ENCODE data around the gene OR2T33. TPM values are rescaled to one million over a fixed set of nuclear protein-coding genes. Genes with fewer than 3 reads are reported as not detected.
"Not testable (repeated sequence)": the region's sequence is repeated elsewhere in the genome, so short reads cannot be mapped to it uniquely, and the experiment has no call there.

OR2T33 gene
- total RNA-seq, 4 donors from 2014 or later, result 1.0 to 1.6 TPM; not detected in 2

DNA sequence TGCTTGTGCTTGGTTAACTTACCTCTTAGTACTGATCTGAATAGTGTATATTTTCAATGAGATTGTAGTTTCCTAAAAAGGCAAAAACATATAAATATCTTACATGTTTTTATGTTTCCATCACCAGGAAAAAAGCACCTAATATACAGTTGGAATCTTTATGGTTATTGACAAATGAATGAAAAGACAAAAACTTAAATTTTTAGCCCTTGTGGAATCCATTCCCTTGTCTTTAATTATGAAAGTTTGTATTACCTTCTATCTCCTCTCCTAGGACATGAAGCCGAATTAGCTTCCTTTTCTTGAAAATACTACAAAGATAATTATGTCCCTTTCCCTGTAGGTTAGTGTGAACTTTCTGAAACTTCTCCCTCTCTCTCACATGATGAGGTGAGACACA is 25.5 kb upstream of the OR2T33 start, which contains the start of gene OR2T12:
OR2T12 (minus strand) TSS at position 101 of the 400 bp plus-strand sequence. CDS start 7,846 bp downstream, outside the sequence.
- TF ChIP-seq, protein P1, sequence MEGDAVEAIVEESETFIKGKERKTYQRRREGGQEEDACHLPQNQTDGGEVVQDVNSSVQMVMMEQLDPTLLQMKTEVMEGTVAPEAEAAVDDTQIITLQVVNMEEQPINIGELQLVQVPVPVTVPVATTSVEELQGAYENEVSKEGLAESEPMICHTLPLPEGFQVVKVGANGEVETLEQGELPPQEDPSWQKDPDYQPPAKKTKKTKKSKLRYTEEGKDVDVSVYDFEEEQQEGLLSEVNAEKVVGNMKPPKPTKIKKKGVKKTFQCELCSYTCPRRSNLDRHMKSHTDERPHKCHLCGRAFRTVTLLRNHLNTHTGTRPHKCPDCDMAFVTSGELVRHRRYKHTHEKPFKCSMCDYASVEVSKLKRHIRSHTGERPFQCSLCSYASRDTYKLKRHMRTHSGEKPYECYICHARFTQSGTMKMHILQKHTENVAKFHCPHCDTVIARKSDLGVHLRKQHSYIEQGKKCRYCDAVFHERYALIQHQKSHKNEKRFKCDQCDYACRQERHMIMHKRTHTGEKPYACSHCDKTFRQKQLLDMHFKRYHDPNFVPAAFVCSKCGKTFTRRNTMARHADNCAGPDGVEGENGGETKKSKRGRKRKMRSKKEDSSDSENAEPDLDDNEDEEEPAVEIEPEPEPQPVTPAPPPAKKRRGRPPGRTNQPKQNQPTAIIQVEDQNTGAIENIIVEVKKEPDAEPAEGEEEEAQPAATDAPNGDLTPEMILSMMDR (IDR thresholded peaks at IDR 0.05), result no peak
- TF ChIP-seq POLR2A (IDR thresholded peaks at IDR 0.05) (no peak), EP300 (IDR thresholded peaks at IDR 0.05) (no peak)
- no peaks in the 10 kb centered on the region for H3K4me1 ChIP-seq
- H3K27ac ChIP-seq, result no peak within 1 kb of the TSS
- H3K27me3 ChIP-seq, result no peaks in the 10 kb centered on the region
- no peak for DNase-seq (ENCODE audit: low spot score in 2 of 2)
- no peaks in the 10 kb centered on the region for H3K9me3 ChIP-seq
- WGBS, 2 donors, result 92 to 93% methylated on average over 1 of the region's 1 CpG
- H3K36me3 ChIP-seq, result no peaks in the 10 kb centered on the region
- H3K4me3 ChIP-seq, result no peak within 1 kb of the TSS

DNA sequence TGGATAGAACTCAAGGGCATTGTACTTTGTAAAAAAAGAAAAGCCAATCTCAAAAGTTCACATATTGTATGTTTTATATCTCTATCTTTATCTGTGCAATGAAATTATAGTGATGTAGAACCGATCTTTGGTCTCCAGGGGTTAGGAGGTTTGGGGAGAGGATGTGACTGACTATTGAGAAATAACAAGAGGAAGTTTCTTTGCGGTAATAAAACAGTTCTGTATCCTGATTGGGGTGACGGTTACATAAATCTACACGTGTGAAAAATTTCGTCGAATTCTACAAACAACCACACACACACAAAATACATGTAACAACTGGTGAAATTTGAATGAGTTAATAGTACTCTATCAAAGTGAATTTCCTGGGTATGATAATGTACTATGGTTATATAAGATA is 10.6 kb upstream of the OR2T33 start:
- no peaks in the 10 kb centered on the region for H3K27me3 ChIP-seq
- 55% methylated on average over 6 of the region's 6 CpGs for WGBS, 2 donors
- H3K36me3 ChIP-seq, result no peaks in the 10 kb centered on the region
- no peaks in the 10 kb centered on the region for H3K9me3 ChIP-seq
- H3K4me3 ChIP-seq, result no peak overlapping the region
- no peak overlapping the region for H3K27ac ChIP-seq
- no peak for DNase-seq (ENCODE audit: low spot score in 2 of 2)
- TF ChIP-seq POLR2A (IDR thresholded peaks at IDR 0.05), result no peak
- TF ChIP-seq, protein P1 (IDR thresholded peaks at IDR 0.05), result no peak
- no peak for TF ChIP-seq EP300 (IDR thresholded peaks at IDR 0.05)
- H3K4me1 ChIP-seq, result no peaks in the 10 kb centered on the region

DNA sequence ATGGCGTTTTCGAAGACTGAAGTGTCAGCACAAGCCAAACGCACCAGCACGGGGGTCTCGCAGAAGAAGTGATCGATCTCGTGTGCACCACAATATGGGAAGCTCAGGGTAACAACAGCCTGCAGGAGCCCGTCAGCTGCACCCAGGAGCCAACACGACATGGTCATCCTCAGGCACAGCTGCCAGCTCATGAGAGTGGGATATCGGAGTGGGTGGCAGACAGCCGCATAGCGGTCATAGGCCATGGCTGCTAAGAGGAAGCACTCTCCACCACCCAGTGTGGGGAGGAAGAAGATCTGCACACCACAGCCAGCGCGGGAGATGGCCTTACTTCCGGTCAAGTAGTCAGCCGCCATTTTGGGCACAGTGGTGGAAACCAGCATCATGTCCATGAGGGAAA is 4.6 kb downstream of the OR2T33 start:
- H3K27me3 ChIP-seq; H3K4me3 ChIP-seq; H3K4me1 ChIP-seq; H3K36me3 ChIP-seq; H3K9me3 ChIP-seq; DNase-seq (ENCODE audit: low spot score in 2 of 2); H3K27ac ChIP-seq: not testable (repeated sequence)
- WGBS, 2 donors, result 88 to 100% methylated on average over 2 to 5 of the region's 16 CpGs

DNA sequence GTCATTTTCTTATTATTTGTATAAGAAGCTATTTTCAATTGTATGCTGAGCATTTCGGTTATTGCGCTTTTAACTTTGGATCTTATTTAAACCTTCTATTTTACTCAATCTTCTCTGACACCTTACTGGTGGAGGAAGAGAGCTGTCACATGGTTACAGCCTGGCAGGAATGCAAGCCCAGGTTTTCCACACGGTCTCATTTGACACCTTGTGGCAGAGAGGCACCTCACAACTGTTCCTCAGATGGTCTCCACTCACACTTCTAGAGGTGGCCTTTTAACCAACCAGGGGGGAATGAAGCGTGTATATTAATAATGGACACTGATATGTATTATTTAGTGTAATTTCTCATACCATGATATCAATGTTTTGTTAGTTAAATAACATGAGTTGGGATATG is 9.6 kb downstream of the OR2T33 start:
- H3K27me3 ChIP-seq, result no peaks in the 10 kb centered on the region
- H3K4me3 ChIP-seq, result no peak overlapping the region
- no peak overlapping the region for H3K27ac ChIP-seq
- TF ChIP-seq, protein P1 (IDR thresholded peaks at IDR 0.05), result no peak
- no peak for TF ChIP-seq POLR2A (IDR thresholded peaks at IDR 0.05)
- TF ChIP-seq EP300 (IDR thresholded peaks at IDR 0.05), result no peak
- WGBS, 2 donors, result 53 to 57% methylated on average over 4 of the region's 4 CpGs
- no peaks in the 10 kb centered on the region for H3K36me3 ChIP-seq
- no peaks in the 10 kb centered on the region for H3K4me1 ChIP-seq
- DNase-seq (ENCODE audit: low spot score in 2 of 2), result no peak
- H3K9me3 ChIP-seq, result no peaks in the 10 kb centered on the region

DNA sequence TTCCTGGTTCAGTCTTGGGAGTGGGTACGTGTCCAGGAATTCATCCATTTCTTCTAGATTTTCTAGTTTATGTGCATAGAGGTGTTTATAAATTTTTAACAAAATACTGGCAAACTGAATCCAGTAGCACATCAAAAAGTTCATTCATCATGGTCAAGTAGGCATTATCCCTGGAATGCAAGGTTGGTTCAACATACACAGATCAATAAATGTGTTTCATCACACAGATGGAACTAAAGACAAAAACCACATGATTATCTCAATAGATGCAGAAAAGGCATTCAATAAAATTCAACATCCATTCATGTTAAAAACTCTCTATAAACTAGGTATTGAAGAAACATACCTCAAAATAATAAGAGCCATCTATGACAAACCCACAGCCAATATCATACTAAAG is 18.5 kb downstream of the OR2T33 start:
- not testable (repeated sequence) for H3K27me3 ChIP-seq; H3K27ac ChIP-seq; H3K4me1 ChIP-seq; H3K36me3 ChIP-seq; H3K4me3 ChIP-seq; DNase-seq (ENCODE audit: low spot score in 2 of 2)
- peaks cover 0 to 14% (median 4%) of the 10 kb centered on the region in 4 donors for H3K9me3 ChIP-seq
- 75 to 78% methylated on average over 1 of the region's 1 CpG for WGBS, 2 donors

- Histone ChIP-seq H3K4me1 (no peaks in the 10 kb centered on the region), H3K27me3 (no peaks in the 10 kb centered on the region), H3K9me3 (no peaks in the 10 kb centered on the region), H3K27ac (no peak overlapping the region), H3K4me3 (no peak overlapping the region), H3K36me3 (no peaks in the 10 kb centered on the region)
- WGBS, 2 donors, result 10 to 15% methylated on average over 14 of the region's 14 CpGs
- no peak for TF ChIP-seq POLR2A (IDR thresholded peaks at IDR 0.05)
- TF ChIP-seq, protein P1 (IDR thresholded peaks at IDR 0.05), result peak; percentile 10 to 60 (median 37)
- no peak for TF ChIP-seq EP300 (IDR thresholded peaks at IDR 0.05)
- no peak for DNase-seq (ENCODE audit: low spot score in 2 of 2)
Measured at GRCh38 chr1:248243204-248243603, 34.6 kb downstream of the OR2T33 start.
